ENCODE data around the gene KMT2C. TPM values are rescaled to one million over a fixed set of nuclear protein-coding genes. Genes with fewer than 3 reads are reported as not detected.

Gene KMT2C
- total and polyA plus RNA-seq, 10 of the 15 experiments (the other 5 are each of a cell fraction or from before 2014, with no cell fraction given): 3.3 to 45.2 (median 19.2) TPM

- no peak for TF ChIP-seq ZBTB33 (IDR thresholded peaks at IDR 0.05)
- no peak for TF ChIP-seq E2F4 (IDR thresholded peaks at IDR 0.05; ENCODE audit: low read depth, low read length)
- TF ChIP-seq ZBED1 (IDR thresholded peaks at IDR 0.05; ENCODE audit: borderline replicate concordance): no peak
- TF ChIP-seq BCL11A (IDR thresholded peaks at IDR 0.05; ENCODE audit: low read depth, low read length): no peak
- TF ChIP-seq NFIC (IDR thresholded peaks at IDR 0.05; ENCODE audit: low read depth, low read length): no peak
- TF ChIP-seq ZBTB40 (IDR thresholded peaks at IDR 0.05; ENCODE audit: borderline replicate concordance): no peak
- no peak for TF ChIP-seq SIX5 (IDR thresholded peaks at IDR 0.05; ENCODE audit: low read depth, low read length, severe bottlenecking)
Measured at GRCh38 chr7:152464312-152465118, 28.7 kb upstream of the KMT2C start (continued).

All from GM12878 (cell line).